ENCODE results near the gene LDLRAD4.

DNA sequence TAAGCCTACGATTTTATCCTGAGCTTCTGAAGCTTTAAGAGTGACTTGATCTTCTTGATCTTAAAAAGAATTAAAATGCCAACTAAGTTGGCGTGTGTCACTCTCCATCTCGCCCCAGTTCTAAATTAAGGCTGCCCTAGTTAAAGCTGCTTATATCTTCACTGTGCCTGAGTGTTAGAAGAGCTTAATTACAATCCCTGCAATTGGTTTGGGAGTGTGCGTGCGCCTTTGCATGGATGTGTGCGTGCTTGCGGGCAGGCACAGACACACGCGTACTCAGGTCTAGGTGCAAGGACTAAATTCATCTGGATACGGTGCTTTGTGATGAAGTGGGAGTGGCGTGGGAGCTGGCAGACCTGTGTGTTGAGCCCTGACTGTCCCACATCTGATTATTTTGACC is 306.3 kb downstream of the LDLRAD4 start:
- no peak for TF ChIP-seq CTCF (IDR thresholded peaks at IDR 0.05)
- TF ChIP-seq POLR2AphosphoS5 (IDR thresholded peaks at IDR 0.05), result no peak
